Effector CD4-positive, alpha-beta T cell (primary cell): ENCODE measurements around the gene TFAM.

Experiments
- DNase-seq: peaks from one replicate; pipeline ENCODE4 v3.0.0-alpha.2; 2020
- total RNA-seq: gene quantifications from one replicate; lab custom pipeline; 2026; lab: John Stamatoyannopoulos, UW

Gene TFAM
- total RNA-seq, result 60.0 reads per million, percentile 72 among the genes with 10 or more reads in this experiment

- DNase-seq, result peak; percentile 93
These were observed at the start of gene TFAM for GRCh38 chr10:58384999-58385783. Gene TFAM, plus strand, starts transcription at chr10:58385410. Its CDS starts 138 bp downstream, at chr10:58385548.

- no peak for DNase-seq
These were observed 49.0 kb upstream of the TFAM start for GRCh38 chr10:58336242-58336641.

GRCh38 chr10:58341422-58341821 lies 43.8 kb upstream of the TFAM start:
- DNase-seq, result no peak

- no peak for DNase-seq
These were observed 43.3 kb upstream of the TFAM start for GRCh38 chr10:58341947-58342346.

- no peak for DNase-seq
These were observed 37.2 kb upstream of the TFAM start for GRCh38 chr10:58347967-58348366.

- DNase-seq, result no peak
These were observed 36.6 kb upstream of the TFAM start for GRCh38 chr10:58348571-58349033.

- no peak for DNase-seq
These were observed 35.2 kb upstream of the TFAM start for GRCh38 chr10:58350023-58350422.

GRCh38 chr10:58350619-58351323 lies 34.4 kb upstream of the TFAM start:
- DNase-seq, result no peak

- DNase-seq, result no peak
These were observed 33.3 kb upstream of the TFAM start for GRCh38 chr10:58351616-58352578.

GRCh38 chr10:58352956-58353610 lies 32.1 kb upstream of the TFAM start:
- DNase-seq, result no peak

- DNase-seq, result no peak
These were observed 28.5 kb upstream of the TFAM start for GRCh38 chr10:58356756-58357155.

GRCh38 chr10:58358314-58358933 lies 26.8 kb upstream of the TFAM start:
- DNase-seq, result no peak

GRCh38 chr10:58358947-58359346 lies 26.3 kb upstream of the TFAM start:
- no peak for DNase-seq

GRCh38 chr10:58359541-58359940 lies 25.7 kb upstream of the TFAM start:
- DNase-seq, result no peak

GRCh38 chr10:58360412-58361004 lies 24.7 kb upstream of the TFAM start:
- no peak for DNase-seq

- DNase-seq, result no peak
These were observed 23.9 kb upstream of the TFAM start for GRCh38 chr10:58361353-58361752.

GRCh38 chr10:58362027-58362789 lies 23.0 kb upstream of the TFAM start:
- no peak for DNase-seq

- no peak for DNase-seq
These were observed 18.1 kb upstream of the TFAM start for GRCh38 chr10:58367069-58367468.

GRCh38 chr10:58371473-58371872 lies 13.7 kb upstream of the TFAM start:
- no peak for DNase-seq

GRCh38 chr10:58372607-58373441 lies 12.4 kb upstream of the TFAM start:
- no peak for DNase-seq
